GM19372 (cell line): Measurements from ENCODE around the gene SERPINB5.

Source experiments
- ATAC-seq: cut with Tn5 transposase; IDR thresholded peaks from one replicate; pipeline ENCODE4 v1.9.1; 2021; ENCODE audit warnings: mild to moderate bottlenecking, low read depth, moderate library complexity; ENCODE audit not compliant: unreplicated experiment

SERPINB5 gene

DNA sequence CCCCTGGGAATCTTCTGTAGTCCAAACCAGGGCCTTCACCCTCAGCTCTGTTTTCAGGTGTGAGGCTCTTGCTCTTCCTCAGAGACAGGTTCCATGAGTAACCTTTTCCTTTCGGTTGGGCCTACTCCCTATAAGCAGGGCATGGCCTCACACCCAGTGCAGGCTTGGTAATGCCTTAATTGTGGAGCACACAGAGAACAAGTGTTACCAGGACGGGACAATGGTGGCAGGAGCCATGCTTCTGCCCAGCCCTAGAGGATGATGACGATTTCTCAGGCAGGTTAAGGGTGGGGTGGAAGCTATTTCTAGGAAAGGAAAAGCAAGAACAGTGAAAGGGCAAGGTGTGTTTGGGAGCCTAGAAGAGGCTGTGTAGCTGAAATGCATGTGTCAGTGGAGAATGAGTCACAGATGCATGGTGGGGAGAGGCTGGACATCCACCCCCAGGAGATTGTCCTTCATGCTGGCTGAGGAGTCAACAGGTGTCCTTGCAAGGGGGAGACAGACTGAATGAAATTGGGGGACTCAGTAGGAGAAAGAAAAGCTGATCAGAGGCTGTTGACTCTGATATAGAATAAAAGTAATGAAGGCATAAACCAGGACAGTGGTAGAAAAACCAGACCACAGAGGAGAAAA lies 43.4 kb downstream of the SERPINB5 start:
- ATAC-seq: no peak

DNA sequence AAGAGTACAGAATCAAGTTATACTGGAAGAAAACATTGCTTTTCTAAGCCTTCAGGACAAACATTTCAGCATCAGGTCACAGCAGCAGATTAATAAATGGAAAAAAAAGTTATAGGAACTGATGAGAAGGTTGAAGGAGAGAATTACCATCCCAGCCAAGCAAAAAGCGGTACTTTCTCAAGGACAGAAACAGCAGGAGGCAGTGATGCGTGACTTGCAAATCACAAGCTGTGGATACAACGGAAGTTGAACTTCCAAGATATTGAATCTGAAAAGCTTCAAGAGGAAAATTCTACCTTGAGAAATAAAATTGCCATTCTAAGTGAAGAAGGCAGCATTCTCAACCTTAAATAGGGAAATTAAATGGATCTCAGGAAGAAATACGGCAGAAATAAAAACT lies 46.9 kb downstream of the SERPINB5 start:
- ATAC-seq: no peak

DNA sequence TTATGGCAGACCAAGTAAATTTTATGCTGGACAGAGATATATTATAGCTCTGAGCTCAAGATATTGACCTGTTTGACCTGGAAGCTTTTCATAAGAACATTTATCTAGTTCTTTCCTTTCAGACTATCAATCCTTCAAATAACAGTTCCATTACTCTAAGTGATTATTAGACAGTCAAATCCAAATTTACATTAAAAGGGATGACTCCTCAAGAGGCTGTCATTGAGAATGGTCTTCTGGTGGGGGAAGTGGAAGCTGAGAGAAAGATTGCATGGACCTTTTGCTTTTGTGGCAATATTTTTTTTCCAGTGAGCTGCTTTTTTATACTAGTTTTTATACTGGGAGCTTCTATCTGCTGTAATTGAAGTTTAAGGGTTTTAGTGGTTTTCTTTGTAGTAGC lies 50.5 kb downstream of the SERPINB5 start:
- no peak for ATAC-seq

DNA sequence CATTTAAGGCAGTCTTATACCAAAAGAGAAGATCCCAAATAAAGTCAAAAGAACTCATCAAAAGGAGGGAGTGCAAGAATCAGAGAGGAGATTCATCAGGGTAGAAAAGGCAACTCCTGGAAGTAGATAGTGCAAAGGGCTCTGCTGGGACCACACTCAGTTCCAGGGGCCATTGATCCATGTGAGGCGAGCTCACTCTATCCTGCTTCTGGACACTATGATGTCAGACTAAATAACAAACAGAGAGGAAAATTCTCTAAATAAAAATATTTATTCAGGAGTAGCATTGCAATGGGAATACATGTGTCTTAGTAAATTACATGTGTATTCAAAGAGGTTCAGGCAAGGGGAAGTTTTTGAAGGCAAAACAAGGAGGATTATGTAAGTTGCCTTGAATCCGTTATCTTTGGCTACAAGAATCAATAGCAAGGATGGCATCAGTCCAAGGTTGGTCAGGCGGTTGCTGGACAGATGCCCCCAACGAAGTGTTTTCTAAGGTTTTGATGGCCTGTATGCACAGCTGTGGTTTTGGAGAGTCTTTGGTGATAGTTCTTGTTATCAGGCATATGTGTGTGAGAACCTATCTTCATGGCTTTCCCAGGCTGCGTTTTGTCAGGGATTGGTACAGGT lies 52.2 kb downstream of the SERPINB5 start:
- no peak for ATAC-seq

DNA sequence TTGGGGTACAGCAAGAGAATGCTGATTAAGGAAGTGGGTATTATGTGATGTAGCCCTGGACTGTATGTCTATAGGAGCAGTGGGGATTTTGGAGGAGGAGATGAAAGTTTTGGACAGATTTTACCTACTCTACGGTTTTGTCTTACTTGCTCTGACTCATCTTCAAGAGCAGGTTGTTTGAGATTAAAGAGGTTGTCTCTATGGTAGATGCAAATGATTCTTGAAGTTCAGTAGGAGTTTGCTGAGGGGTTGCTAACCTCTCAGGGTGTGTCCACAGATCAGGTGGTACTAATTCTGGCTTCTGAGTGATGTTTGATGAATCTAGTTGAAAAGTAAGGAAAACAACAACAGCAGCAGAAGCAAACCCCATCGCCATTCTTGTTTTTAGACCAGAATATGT lies 55.7 kb downstream of the SERPINB5 start:
- ATAC-seq: no peak

DNA sequence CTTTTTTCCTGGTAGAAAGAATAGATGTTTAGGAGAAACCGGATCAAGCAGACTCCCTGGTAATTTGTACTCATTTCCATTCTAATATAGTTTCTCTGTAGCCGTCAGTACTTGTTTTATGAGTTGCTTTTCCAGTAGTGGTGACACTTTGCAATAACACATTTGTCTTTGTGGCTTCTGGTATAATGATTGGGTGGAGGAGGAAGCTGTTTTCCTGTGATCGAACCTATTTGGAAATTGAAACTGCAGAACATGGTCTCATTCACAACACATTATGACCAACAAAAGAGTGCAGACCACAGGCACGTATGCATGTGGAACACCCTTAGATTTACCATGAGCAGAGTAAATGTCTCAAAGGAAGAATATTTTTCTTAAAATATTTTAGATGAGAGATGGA lies 57.9 kb downstream of the SERPINB5 start:
- no peak for ATAC-seq

GRCh38 chr18:63539904-63540510 lies 63.2 kb downstream of the SERPINB5 start:
- no peak for ATAC-seq

DNA sequence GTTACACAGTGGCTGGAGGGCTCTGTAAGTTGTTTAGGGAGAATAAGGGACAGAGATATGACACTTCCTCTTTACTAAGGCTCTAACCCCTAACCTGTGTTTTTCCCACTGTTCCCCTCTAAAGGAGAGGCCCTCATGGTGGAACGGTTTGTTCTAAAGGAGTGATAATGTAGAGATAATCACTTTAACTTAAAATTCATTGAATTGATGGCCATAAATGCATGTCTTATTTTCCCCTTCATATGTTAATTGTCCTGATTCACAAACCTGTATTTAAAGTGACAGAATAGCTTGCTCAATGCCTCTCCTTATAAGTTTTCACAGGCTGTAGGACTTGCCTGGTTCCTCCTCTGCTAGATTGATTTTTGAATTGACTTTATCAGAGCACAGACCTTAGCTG lies 65.3 kb downstream of the SERPINB5 start, which contains the start of gene SERPINB12:
SERPINB12 (plus strand) TSS at position 301 of the 400 bp plus-strand sequence. CDS start 13,791 bp downstream, outside the sequence.
- no peak for ATAC-seq

- ATAC-seq: no peak
These were observed 67.3 kb downstream of the SERPINB5 start for GRCh38 chr18:63544017-63544416.

DNA sequence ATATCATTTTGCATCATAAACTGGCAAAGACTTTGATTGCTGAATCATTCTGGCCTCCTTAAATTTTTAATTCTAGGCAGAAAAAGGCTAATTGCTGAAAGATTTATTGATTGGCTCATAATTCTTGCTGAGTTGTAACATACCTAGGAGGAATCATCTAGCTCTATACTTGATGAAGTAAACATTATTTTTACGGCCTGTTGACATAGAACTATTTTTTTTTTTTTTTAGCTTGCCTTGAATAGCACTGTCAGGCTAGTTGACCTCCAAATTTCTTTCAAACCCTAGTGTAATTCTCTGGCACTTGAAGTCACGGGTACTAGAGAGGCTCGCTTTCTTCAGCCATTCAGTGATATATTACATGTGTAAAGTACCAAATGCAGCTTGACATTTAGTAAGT lies 68.2 kb downstream of the SERPINB5 start:
- no peak for ATAC-seq

DNA sequence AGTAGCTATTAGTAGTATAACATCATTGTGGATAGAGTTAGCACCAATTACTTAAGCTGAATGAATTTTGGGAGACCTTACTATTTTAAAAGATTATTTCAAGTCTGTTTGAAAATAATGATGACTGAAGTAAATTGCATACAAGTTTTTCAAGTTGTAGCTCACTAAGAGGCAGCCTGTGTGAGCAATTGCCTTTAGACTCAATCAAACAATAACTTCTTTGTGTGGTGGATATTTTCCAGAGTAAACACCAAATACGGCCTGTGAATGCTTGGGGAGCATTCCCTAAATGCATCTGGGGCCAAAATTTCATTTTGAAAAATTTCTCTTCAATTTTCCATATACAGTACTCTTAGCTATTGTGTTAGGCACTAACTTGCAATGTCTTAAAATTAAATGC lies 73.3 kb downstream of the SERPINB5 start:
- no peak for ATAC-seq

GRCh38 chr18:63551769-63552168 lies 75.0 kb downstream of the SERPINB5 start:
- no peak for ATAC-seq

DNA sequence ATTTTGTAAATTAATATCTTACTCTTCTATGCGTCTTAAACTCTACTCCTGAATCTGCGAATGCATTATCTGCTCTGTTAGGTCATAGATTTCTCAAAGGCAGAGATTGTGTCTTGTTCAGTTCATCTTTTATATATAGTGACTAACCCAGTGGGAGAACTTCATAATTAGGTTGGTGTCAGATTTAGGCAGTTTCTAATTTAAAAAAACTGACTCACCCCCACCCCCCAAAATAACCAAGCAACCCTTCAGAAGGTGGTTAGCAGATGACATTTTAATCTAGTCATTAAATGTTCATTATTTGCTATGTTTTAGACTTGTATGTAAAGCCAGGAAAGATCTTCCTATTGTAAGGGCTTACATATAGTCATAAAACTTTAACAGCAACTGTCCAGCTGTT lies 75.8 kb downstream of the SERPINB5 start:
- no peak for ATAC-seq

DNA sequence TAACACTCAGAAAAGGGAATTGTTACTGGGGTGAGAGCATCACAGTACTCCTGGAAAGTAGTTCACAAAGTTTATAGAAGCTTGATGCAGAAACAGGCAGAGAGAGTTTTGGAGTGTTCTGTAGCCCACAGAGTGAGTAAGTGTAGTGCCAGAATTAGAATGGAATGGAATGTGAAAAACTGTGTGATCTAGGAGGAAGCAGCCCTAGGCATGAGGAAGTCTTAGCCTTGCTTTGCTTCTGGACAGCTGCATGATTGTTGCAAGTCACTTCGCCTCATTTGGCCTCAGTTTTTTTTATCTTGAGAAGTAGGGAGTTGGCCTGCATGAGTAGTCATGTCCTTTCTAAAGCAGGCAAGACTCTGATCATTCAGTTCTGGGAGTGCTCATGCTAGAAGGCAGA lies 76.3 kb downstream of the SERPINB5 start:
- ATAC-seq: no peak
